Gastrocnemius medialis (tissue), 4 donors: ENCODE data around the gene TNS3.

ENCODE experiments used
- POLR2A ChIP-seq, 2 donors: fragments of 450-650 bp; IDR thresholded peaks; one replicate each; pipeline ENCODE4 v1.6.1; 2017; ENCODE audit warnings: antibody characterized with exemption in 2 of 2, mild to moderate bottlenecking in 2 of 2, moderate library complexity in 2 of 2
- TF ChIP-seq, protein P1 (sequence below), 5 experiments: fragments of 450-650 bp in 3 of 5; fragments of 200-600 bp in 2 of 5; sonication (generic) in 2 of 5; IDR thresholded peaks in 4 of 5; conservative IDR thresholded peaks in 1 of 5; 1 replicate in 4 of 5; 2 replicates in 1 of 5; pipeline ENCODE4 v1.5.1; 2016 to 2019; ENCODE audit warnings: antibody characterized with exemption in 5 of 5, mild to moderate bottlenecking in 3 of 5, moderate library complexity in 3 of 5

- TF ChIP-seq, protein P1, sequence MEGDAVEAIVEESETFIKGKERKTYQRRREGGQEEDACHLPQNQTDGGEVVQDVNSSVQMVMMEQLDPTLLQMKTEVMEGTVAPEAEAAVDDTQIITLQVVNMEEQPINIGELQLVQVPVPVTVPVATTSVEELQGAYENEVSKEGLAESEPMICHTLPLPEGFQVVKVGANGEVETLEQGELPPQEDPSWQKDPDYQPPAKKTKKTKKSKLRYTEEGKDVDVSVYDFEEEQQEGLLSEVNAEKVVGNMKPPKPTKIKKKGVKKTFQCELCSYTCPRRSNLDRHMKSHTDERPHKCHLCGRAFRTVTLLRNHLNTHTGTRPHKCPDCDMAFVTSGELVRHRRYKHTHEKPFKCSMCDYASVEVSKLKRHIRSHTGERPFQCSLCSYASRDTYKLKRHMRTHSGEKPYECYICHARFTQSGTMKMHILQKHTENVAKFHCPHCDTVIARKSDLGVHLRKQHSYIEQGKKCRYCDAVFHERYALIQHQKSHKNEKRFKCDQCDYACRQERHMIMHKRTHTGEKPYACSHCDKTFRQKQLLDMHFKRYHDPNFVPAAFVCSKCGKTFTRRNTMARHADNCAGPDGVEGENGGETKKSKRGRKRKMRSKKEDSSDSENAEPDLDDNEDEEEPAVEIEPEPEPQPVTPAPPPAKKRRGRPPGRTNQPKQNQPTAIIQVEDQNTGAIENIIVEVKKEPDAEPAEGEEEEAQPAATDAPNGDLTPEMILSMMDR (IDR thresholded peaks at IDR 0.05 in 4 of 5, conservative IDR thresholded peaks at IDR 0.05 in 1 of 5) = no peak
- TF ChIP-seq POLR2A (IDR thresholded peaks at IDR 0.05) = no peak
Measured at GRCh38 chr7:47597379-47597778, 15.5 kb upstream of the TNS3 start.
